Mammary epithelial cell (primary cell): ENCODE measurements around the gene CACHD1.

Experiments
- EZH2 ChIP-seq: IDR thresholded peaks from 2 replicates; pipeline ENCODE4 v1.6.1; 2012; ENCODE audit warnings: low read length, inconsistent platforms, borderline replicate concordance
- TF ChIP-seq, protein P1 (sequence below), 2 donors: IDR thresholded peaks in 1 of 2; conservative IDR thresholded peaks in 1 of 2; 2 replicates each; pipeline ENCODE4 v1.5.1; 2011 to 2012; ENCODE audit warnings: inconsistent platforms in 2 of 2, low read length in 2 of 2, mild to moderate bottlenecking in 2 of 2, control low read depth in 1 of 2, low read depth in 1 of 2; ENCODE audit not compliant: insufficient read depth in 1 of 2; ENCODE audit errors: extremely low read depth in 1 of 2

DNA sequence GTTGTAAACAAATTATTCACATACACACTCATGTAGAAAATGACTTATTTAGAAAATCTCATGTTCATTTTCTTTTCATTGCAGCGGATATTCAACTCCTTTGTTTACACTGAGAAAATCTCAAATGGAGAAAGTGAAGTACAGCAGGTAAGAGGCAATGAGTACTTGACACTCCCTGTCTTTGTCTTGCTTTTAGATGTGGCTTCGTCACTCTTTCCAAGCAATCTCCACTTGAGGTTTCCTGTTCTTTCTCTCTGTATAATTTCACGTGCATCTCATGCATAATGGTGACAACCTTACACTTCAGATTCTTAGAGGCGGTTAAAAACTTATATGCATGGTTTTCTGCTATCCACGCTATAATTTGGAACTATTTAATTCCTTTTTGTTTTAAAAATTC is 80.6 kb downstream of the CACHD1 start:
- TF ChIP-seq EZH2: no peak
- TF ChIP-seq, protein P1, sequence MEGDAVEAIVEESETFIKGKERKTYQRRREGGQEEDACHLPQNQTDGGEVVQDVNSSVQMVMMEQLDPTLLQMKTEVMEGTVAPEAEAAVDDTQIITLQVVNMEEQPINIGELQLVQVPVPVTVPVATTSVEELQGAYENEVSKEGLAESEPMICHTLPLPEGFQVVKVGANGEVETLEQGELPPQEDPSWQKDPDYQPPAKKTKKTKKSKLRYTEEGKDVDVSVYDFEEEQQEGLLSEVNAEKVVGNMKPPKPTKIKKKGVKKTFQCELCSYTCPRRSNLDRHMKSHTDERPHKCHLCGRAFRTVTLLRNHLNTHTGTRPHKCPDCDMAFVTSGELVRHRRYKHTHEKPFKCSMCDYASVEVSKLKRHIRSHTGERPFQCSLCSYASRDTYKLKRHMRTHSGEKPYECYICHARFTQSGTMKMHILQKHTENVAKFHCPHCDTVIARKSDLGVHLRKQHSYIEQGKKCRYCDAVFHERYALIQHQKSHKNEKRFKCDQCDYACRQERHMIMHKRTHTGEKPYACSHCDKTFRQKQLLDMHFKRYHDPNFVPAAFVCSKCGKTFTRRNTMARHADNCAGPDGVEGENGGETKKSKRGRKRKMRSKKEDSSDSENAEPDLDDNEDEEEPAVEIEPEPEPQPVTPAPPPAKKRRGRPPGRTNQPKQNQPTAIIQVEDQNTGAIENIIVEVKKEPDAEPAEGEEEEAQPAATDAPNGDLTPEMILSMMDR (conservative IDR thresholded peaks at IDR 0.05 in 1 of 2, IDR thresholded peaks at IDR 0.05 in 1 of 2; ENCODE audit: extremely low read depth in 1 of 2, insufficient read depth in 1 of 2, low read depth in 1 of 2, low read length in 2 of 2): no peak
